RWPE2 (cell line): ENCODE results near the gene NPIPA3.
"Not testable (repeated sequence)": the region's sequence is repeated elsewhere in the genome, so short reads cannot be mapped to it uniquely, and the experiment has no call there.

Experiments used
- ATAC-seq: fragments of 200-7000 bp; cut with Tn5 transposase; 3 replicates; pipeline ENCODE4 v1.9.1; 2021; ENCODE audit warnings: low read depth
- DNase-seq: peaks from one replicate; pipeline ENCODE4 v3.0.0-alpha.2; 2020; ENCODE audit warnings: low spot score
- H3K27ac ChIP-seq: fragments of 450-650 bp; 2 replicates; pipeline ENCODE4 v1.5.1; 2017; ENCODE audit warnings: mild to moderate bottlenecking; ENCODE audit not compliant: poor library complexity, severe bottlenecking
- H3K27me3 ChIP-seq: fragments of 250-450 bp; sonication (Bioruptor Pico); 2 replicates; pipeline ENCODE4 v1.5.1; 2021; ENCODE audit warnings: mild to moderate bottlenecking, moderate library complexity; ENCODE audit not compliant: insufficient read depth, poor library complexity, severe bottlenecking
- H3K36me3 ChIP-seq: fragments of 250-450 bp; sonication (Bioruptor Pico); 2 replicates; pipeline ENCODE4 v1.5.1; 2020; ENCODE audit warnings: low read depth, mild to moderate bottlenecking, moderate library complexity
- H3K4me1 ChIP-seq: fragments of 250-450 bp; sonication (Bioruptor Pico); 2 replicates; pipeline ENCODE4 v1.5.1; 2021; ENCODE audit warnings: mild to moderate bottlenecking, moderate library complexity; ENCODE audit not compliant: insufficient read depth, poor library complexity, severe bottlenecking
- H3K4me3 ChIP-seq: fragments of 250-450 bp; sonication (Bioruptor Pico); 2 replicates; pipeline ENCODE4 v1.5.1; 2021; ENCODE audit warnings: mild to moderate bottlenecking, moderate library complexity; ENCODE audit not compliant: severe bottlenecking
- H3K9me3 ChIP-seq: fragments of 250-450 bp; sonication (Bioruptor Pico); 2 replicates; pipeline ENCODE4 v1.5.1; 2021; ENCODE audit warnings: mild to moderate bottlenecking, moderate library complexity; ENCODE audit not compliant: severe bottlenecking
- CTCF ChIP-seq: fragments of 450-650 bp; IDR thresholded peaks from one replicate; pipeline ENCODE4 v1.5.1; 2017; ENCODE audit warnings: mild to moderate bottlenecking, moderate library complexity; ENCODE audit not compliant: poor library complexity, severe bottlenecking

Gene NPIPA3

GRCh38 chr16:14703156-14704011 lies at the start of gene NPIPA3:
NPIPA3 (plus strand) TSS chr16:14703411; CDS start chr16:14708944, 5,533 bp downstream.
- H3K27ac ChIP-seq, DNase-seq, H3K9me3 ChIP-seq, H3K36me3 ChIP-seq, H3K4me1 ChIP-seq, H3K27me3 ChIP-seq, H3K4me3 ChIP-seq: not testable (repeated sequence)
- ATAC-seq, result peak; percentile 95

- DNase-seq (no peak), ATAC-seq (0 out of 3 replicates have a peak, but pooled peaks have one; percentile 19)
- Histone ChIP-seq H3K36me3 (peaks cover 68% of the 10 kb centered on the region), H3K4me1 (no peaks in the 10 kb centered on the region), H3K4me3 (no peak overlapping the region), H3K27me3 (no peaks in the 10 kb centered on the region), H3K27ac (peak overlapping the region; percentile 3), H3K9me3 (no peaks in the 10 kb centered on the region)
- TF ChIP-seq CTCF, result no peak
Measured at GRCh38 chr16:14658063-14658462, 45.1 kb upstream of the NPIPA3 start.

- no peaks in the 10 kb centered on the region for H3K27me3 ChIP-seq
- H3K9me3 ChIP-seq, result no peaks in the 10 kb centered on the region
- peaks cover 46% of the 10 kb centered on the region for H3K36me3 ChIP-seq
- no peak for TF ChIP-seq CTCF
- no peak for DNase-seq
- no peaks in the 10 kb centered on the region for H3K4me1 ChIP-seq
- H3K27ac ChIP-seq, result no peak overlapping the region
- H3K4me3 ChIP-seq, result no peak overlapping the region
- no peak for ATAC-seq
Measured at GRCh38 chr16:14667347-14668266, 35.6 kb upstream of the NPIPA3 start.

- no peaks in the 10 kb centered on the region for H3K27me3 ChIP-seq
- H3K27ac ChIP-seq, result no peak overlapping the region
- DNase-seq (no peak), ATAC-seq (no peak)
- H3K36me3 ChIP-seq, result peaks cover 35% of the 10 kb centered on the region
- no peak for TF ChIP-seq CTCF
- no peak overlapping the region for H3K4me3 ChIP-seq
- H3K9me3 ChIP-seq, result no peaks in the 10 kb centered on the region
- no peaks in the 10 kb centered on the region for H3K4me1 ChIP-seq
Measured at GRCh38 chr16:14668556-14669223, 34.5 kb upstream of the NPIPA3 start.

GRCh38 chr16:14669776-14670175 lies 33.4 kb upstream of the NPIPA3 start:
- Histone ChIP-seq H3K9me3 (no peaks in the 10 kb centered on the region), H3K4me1 (no peaks in the 10 kb centered on the region), H3K4me3 (no peak overlapping the region), H3K27me3 (no peaks in the 10 kb centered on the region), H3K27ac (no peak overlapping the region), H3K36me3 (peaks cover 27% of the 10 kb centered on the region)
- TF ChIP-seq CTCF, result no peak
- ATAC-seq (peak; percentile 37; the same call in 2 of the 3 replicates), DNase-seq (no peak)
